IPS-NIHi7 (cell line): ENCODE measurements around the gene NARF.
"Not testable (repeated sequence)": the region's sequence is repeated elsewhere in the genome, so short reads cannot be mapped to it uniquely, and the experiment has no call there.

ENCODE experiments used
- DNase-seq: peaks from one replicate; pipeline ENCODE4 v3.0.0; 2012; ENCODE audit warnings: mixed read lengths; ENCODE audit errors: extremely low spot score

NARF gene

DNA sequence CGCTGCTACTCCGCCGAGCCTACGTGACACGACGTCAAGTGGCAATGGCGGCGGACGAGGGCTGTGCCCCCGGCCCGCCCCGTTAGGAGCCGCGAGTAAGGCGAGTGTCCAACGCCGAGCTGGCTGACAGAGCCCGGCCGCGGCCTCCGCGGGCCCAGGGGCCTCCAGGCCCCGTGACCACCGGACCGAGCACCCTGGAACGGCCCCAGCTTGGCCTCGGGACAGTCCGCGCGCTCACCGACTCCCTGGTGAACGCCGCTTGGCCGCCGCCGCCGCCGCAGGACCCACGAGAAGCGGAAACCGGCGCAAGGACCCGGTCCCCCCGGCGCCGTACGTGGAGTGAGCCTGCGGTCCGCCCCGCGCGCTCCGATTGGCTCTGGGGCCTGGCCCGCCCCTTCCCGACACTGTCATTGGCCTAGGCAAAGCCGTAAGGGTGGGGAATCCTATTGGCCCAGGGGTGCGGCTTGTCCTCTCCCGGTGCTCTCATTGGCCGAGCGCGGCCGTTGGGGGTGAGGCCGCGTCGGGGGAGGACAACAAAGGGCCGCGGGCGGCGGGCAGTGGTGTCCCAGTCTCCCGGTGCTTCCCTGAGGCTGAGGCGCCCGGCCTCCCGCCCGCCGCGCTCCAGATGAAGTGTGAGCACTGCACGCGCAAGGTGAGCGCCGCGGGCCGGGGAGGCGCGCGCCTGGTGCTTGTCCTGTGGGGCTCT lies at the start of gene NARF:
Gene NARF (plus strand): TSS at position 563 of the 706 bp plus-strand sequence. CDS start 63 bp downstream, at position 626.
- DNase-seq, result peak; percentile 100

DNA sequence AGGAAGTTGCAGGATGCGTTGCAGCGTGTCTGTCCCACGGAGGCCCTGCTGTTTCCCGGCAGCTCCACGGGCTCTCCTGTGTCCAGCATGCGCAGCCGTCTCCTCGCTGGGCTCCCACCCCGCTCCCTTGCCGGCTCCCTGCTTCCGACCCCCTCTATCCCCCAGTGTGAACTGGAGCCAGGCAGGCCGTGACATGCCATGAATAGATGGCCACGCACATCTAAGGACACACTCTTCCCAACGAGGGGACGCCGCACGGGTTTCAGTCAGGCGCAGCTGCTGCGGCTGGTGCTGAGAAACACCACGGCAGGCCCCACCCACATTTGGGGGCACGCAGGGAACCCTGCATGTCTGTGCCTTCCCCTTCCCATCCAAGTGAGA lies 49.6 kb upstream of the NARF start:
- DNase-seq, result no peak

DNA sequence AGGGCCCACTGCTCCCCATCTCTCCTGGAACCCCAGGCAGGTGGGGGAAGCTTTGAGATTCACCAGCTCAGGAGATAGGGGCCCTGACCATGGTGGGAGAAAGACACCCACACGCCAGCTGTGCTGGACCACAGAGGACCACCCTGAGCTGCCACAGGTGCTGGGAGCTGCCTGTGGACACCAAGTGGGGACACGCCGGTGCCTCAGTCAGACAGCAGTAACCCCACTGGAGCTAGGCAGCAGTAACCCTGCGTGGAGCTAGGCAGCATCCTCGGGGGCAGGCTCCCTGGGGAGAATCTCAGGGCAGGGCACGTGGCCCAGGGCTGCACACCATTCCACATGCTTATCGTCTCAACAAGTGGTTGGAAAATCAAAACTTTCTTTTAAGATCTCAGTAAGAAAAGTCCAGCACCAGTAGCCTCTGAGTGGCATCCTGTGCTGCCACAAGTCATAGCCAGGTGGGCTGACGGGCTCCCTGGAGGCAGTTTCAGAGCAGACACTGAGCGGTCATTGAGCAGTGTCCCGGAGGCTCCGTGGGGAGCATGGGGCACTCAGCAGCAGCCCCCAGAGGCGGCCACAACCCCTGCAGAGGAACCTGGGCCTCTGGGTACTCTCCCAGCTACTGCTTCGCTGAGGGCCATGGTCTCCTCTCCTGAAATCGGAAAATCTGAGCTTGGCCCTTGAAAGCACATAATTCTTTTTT lies 48.4 kb upstream of the NARF start:
- DNase-seq, result no peak

DNA sequence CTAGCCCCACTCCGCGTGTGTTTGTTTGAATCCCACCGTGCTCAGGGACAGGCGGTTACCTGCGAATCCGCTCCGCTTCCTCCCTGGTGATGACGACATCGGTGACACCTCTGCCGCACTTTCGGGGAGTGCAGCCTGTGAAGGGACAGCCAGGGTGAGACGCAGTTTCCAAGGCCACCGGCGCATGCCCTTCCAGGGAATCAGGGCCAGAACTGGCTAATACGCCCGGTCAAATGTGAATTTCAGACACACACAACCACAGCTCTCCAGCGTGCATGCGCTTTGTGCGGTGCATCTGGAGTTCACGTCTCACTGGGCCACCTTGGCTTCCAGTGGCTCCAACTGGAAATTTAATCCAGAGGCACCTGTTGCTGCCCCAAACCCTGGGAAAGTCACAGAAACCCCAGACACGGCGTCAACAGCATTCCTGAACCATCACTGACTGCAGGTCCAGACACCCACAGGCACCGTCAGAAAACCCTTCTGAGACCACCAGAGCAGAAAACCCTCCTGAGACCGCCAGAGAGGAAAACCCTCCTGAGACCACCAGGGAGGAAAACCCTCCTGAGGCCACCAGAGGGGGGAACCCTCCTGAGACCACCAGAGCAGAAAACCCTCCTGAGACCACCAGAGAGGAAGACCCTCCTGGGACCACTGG lies 47.0 kb upstream of the NARF start:
- DNase-seq, result no peak

DNA sequence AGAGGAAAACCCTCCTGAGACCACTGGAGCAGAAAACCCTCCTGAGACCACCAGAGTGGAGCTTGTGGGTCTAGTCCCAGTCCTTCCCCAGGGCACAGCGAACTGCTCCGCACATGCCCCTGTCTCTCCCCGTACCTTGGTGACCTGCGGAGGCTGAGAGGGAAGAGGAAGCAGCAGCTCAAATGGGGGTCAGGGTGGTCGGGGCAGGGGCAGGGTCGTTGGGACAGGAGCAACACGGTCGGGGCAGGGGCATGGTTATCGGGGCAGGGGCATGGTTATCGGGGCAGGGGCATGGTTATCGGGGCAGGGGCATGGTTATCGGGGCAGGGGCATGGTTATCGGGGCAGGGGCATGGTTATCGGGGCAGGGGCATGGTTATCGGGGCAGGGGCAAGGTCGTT lies 46.5 kb upstream of the NARF start:
- DNase-seq, result not testable (repeated sequence)

DNA sequence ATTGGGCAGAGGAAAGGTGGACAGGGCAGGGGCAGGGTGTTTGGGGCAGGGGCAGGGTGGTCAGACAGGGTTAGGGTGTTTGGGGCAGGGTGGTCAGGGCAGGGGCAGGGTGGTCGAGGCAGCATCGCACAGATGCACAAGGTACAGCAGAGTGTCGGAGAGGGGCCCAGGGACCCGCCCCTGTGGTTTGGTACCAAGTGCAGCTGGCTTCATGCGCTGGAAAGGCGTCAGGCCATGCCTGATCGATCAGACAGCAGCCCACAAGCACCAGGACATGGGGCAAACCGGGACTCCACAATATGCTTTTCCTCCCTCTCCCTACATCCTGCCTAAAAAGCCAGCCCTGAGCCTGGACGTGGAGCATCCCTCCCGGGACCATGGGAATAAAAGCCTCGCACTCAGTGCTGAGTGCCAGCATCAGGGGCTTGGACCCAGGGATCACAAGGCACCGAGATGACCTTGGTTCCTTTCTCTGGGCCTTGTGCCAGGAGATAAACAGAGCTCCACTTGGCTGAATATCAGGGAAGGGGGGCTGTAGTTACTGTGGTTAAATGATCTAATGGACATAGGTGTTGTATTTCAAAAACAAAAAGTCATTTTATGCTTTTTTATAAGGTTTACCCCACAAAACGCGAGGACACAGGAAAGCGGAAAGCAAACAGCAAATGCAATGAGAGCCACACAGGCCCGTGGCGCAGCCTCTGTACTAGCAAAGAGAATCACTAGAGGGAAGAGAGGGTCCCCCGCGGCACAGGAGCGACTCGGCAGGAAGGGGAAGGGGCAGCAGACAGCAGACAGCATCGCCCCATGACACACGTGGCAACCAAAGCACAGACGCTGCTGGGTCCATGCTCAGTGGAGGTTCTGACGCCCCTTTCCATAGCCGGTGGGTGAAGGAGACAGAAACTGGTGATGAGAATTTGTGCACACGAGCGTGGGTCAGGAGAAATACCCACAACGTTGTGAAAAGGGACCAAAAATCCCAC lies 45.7 kb upstream of the NARF start:
- no peak for DNase-seq

DNA sequence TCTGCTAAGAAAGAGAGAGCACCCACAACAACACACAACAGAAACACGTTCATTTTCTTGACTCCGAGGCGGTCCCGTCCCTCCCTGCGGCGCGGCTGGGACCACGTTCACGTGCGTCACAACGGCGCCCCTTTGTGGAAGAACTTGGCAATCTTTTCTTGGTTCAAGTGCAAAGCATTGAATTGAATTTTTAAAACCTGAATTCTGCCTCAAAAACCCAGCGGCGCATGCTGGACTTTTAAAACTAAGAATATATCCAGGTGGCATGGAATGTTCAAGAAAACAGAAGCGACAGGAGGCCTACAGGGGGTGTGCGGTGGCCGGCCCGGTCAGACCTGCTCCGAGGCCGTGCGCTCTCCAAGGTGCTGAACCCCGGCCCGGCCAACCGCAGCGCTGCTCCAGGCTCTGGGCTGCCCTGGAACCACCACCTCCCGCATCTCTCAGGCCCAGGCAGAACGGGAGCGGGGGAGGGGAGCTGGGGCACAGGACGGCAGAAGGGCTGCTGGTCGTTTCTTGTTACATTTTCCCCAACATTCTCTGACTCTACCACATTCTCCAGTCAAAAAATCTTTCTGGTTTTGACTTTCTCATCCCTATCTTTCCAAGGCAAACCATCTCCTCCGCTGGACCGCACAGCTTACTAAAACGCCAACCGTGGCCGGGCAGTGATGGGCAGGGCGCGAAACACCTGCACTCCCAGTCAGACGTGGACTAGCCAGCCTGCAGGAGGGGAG lies 43.8 kb upstream of the NARF start:
- peak; percentile 98 for DNase-seq

DNA sequence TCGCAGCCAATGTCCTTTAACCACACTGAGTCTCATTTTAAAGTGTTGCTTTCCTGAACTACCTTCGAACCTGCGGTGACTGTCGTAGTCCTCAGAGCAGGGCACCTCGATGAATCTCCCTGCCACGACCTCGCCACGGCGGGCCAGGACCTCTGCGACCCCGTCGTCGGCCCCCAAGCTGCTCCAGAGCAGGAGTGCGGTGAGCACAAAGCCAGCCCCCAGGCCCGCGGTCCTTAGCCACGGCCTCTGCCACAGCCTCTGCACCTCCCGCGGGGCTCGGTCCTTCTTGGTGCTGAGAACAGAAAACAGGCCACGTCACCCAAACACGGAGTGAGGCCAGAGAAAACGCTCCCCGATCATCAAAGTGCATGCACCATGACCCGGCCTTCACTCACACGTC lies 43.2 kb upstream of the NARF start:
- no peak for DNase-seq

DNA sequence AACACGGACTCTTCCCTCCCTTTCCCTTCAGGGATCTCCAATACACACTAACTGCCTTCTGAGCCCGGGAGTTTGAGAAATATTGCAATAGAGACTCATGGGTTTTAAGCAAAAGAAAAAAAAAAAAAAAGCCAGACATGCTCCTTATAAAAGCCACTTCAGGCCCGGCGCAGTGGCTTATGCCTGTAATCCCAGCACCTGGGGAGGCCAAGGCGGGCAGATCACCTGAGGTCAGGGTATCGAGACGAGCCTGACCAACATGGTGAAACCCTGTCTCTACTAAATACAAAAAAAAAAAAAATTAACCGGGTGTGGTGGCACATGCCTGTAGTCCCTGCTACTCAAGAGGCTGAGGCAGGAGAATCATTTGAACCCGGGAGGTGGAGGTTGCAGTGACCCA lies 42.8 kb upstream of the NARF start:
- no peak for DNase-seq

DNA sequence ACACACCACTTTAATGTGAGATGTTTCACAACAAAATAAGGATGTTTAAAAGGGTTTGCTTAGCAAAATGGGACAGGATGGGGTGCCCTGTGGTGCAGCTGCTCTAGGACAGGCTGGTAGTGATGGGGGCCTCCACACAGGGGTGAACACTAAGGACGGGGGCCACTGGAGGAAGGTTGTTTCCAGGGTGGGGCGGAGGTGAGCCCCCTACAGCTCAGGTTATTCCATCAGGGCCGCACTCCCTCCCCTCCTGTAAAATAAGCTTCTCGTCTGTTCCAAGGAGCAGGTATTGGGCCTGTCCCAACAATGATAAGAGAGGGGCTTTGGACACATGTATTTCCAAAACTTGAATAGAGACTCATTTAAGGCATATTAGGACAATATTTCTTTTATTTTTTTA lies 42.3 kb upstream of the NARF start:
- DNase-seq, result no peak

DNA sequence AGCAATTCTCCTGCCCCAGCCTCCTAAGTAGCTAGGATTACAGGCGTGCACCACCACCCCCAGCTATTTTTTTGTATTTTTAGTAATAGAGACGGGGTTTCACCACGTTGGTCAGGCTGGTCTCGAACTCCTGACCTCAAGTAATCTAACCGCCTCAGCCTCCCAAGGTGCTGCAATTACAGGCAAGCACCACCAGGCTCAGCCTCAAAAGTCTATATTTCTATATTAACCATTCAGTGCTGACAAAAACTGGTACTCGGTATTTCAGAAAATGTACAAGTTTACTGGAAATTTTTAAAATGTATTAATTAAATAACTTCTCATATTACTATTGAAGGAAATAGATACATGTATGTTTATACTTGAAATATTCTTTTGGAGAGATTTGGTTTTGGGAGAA lies 41.8 kb upstream of the NARF start:
- no peak for DNase-seq

DNA sequence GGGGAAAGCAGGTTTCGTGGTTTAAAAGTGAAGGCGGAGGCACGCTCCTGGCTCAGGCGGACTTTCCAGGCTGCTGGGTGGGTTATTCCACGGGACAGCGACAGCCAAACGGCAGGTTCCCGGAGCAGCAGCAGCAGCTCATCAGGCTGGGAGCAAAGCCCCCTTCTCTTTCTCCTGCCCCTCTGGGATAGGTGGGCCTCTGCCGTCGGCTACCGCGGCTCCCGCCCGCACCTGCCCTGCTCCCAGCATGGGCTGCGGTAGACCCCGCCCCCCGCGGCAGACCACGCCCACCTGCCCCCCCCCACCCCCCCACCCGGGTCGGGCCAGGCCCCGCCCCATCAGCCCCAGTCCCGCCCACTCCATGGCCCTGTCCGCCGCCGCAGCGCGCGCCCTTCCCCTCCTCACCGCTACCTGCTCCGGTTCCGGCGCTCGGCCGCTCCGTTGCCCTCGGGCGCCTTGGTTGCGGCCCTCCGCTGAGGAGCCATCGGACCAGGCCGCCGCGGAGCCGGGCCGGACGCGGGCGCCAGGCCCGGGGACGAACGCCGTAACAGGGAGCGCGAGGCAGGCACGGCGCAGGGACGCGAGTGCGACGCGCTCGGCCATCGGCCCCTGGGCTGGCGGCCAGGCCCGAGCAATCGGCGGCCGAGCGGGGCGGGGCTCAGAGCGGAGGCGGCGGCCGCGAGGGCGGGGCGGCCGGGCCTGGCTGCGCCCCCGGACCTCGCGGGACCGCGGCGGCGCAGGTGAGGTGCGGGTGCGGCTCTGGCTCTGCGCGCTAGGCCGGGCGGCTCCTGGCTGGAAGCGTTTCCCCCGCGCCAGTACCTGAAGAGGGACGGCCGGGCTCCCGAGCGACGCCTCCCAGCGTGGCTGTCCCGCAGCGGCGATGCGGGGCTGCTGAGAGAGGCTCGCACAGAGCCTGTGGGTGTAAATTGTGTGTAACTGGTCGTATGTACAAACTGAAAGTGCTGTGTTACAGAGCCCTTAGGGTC lies 40.2 kb upstream of the NARF start, which contains the start of the genes HEXD and OGFOD3:
Gene HEXD (plus strand): TSS at position 347 of the 986 bp plus-strand sequence. CDS start 1,453 bp downstream, outside the sequence.
Gene OGFOD3 (minus strand): TSS at position 586 of the 986 bp plus-strand sequence. CDS start 101 bp downstream, at position 485.
- peak; percentile 99 for DNase-seq

DNA sequence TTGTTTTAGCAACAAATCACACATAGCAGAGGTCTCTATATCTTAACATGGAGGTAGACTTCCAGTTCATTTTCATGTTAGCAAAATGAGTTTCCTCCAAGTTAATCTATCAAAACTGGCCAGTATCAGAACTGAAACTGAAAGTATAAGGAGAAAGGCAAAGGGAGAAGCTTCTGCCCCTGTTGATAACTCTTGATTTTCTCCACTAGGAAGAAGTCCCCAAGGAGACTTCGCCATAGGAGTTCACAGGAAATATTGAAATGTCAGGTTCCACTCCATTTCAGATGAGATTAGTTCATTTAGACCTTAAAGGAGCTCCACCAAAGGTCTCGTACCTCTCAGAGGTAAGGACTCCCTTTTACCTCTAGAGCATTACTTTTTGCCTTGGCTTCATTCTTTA lies 39.0 kb upstream of the NARF start:
- no peak for DNase-seq

DNA sequence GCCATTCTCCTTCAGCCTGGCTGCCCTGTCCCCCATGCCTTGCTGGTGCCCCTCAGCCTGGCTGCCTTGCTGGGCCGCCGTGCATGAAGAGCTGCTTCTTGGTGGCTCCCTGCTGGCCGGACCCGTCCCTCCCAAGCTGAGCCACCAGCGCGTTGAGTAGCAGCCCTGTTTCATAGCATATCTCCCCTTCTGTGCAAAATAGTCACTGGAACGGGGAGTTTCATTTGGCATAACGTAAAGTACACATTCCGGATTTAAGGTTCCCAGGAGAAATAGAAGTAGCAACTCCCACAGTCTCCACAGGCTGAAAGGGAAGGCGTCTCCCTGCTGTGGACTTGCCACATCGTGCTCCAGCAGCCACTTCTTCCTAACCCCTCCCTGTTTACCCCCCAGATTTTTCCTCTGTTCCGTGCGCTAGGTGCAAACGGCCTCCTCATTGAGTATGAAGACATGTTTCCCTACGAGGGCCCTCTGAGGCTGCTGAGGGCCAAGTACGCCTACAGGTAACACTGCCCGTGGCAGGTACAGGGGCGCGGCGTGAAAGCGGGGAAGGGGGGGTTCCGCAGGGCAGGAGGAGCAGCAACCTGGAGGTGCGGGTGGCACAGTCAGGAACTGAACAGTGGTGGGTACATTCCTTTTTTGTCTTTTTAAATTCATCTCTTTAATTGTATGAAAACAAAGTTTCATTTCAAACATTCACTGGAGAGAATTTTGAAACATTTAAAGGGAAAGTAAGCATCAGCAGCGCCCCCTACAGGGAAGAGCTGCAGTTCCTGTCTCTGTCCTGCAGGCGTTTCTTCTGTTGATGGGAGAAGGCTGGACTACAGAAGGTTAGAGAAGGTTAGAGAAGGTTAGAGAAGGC lies 34.3 kb upstream of the NARF start:
- DNase-seq, result peak; percentile 67

DNA sequence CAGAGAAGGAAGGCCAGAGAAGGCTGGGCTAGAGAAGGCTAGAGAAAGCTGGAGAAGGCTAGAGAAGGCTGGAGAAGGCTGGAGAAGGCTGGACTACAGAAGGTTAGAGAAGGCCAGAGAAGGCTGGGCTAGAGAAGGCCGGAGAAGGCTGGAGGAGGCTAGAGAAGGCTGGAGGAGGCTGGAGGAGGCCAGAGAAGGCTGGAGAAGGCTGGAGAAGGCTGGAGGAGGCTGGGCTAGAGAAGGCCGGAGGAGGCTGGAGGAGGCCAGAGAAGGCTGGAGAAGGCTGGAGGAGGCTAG lies 33.7 kb upstream of the NARF start:
- DNase-seq, result no peak

DNA sequence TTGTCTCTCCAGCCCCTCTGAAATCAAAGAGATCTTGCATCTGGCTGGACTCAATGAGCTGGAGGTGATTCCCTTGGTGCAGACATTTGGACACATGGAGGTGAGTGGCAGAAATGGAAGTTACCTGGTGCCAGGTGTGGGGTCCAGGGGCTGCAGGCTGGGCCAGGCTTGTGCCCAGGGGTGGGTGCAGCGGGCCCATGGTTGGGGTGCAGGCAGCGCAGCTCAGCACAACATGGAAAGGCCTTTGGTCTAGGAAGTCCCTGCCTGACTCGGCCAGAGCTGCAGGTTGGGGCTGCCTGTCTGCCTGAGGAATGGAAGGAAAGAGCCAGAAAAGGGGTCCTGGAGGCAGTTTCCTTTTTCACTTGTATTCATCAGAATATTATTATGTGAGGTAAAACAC lies 30.0 kb upstream of the NARF start:
- no peak for DNase-seq

DNA sequence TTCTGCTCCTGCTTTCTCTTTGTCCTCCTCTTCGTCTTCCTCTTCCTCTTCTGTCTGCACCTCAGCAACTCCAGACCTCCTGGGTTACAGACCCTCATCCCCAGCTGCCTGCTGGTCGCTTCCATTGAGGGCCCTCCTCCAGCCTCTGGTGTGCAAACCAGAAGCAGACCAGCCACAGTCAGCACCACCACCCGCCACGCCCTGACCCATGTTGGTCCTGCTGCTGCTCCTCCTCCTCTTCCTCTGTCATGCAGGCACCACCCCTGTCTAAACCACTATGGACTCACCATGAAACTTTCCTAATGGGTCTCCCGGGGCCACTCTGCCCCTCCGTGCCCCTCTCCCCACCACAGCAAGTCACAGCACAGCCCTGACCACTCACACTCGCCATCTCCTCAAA lies 28.7 kb upstream of the NARF start:
- DNase-seq, result no peak

DNA sequence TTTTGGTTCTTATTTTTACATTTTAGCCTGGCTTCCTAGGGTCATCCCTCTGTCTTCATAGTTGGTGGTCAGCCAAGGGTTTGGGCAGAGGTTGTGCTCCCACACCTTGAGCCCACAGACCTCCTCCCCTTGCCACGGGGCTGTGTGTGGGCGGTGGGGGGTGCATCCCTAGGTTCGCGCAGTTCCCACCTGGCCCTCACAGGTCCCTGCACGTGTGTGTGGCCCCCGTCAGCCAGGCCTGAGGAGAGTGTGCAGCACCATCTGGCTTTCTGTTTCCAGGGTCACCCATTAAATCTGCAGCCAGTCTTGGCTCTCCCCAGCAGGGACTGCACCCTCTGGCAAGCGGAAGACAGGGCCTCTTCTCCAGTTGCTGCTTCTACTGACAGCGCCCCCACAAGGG lies 26.5 kb upstream of the NARF start:
- DNase-seq, result no peak
